ENCODE results near the gene ARL4D. TPM values are rescaled to one million over a fixed set of nuclear protein-coding genes. Genes with fewer than 3 reads are reported as not detected.
"Not testable (repeated sequence)": the region's sequence is repeated elsewhere in the genome, so short reads cannot be mapped to it uniquely, and the experiment has no call there.

Gene ARL4D
- total RNA-seq, 1 experiment from 2014 or later, result 43.0 TPM

GRCh38 chr17:43418441-43419374, 19.9 kb downstream of the ARL4D start:
- H3K27me3 ChIP-seq (ENCODE audit: control insufficient read depth, insufficient read depth, low read length), result no peaks in the 10 kb centered on the region; the same call in 1 of the 2 replicates
- no peaks in the 10 kb centered on the region for H3K36me3 ChIP-seq (replicated peaks; ENCODE audit: control insufficient read depth, insufficient read depth, low read length)
- no peak overlapping the region for H3K4me3 ChIP-seq (ENCODE audit: insufficient read depth, low read depth, low read length)
- DNase-seq, result peak; percentile 53

DNA sequence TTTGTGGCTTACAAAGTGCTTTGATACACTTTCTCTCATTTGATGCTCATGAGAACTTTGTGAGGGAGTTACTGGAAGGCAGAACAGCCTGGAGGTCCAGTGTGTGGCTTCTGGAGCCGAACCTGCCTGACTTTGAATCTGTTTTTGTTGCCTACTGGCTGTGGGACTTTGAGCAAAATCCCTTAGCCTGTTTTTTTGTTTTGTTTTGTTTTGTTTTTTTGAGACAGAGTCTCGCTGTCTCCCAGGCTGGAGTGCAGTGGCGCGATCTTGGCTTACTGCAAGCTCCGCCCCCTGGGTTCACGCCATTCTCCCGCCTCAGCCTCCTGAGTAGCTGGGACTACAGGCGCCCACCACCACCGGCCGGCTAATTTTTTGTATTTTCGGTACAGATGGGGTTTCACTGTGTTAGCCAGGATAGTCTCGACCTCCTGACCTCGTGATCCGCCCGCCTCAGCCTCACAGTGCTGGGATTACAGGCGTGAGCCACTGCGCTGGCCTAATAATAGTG, 20.6 kb downstream of the ARL4D start:
- H3K36me3 ChIP-seq (replicated peaks; ENCODE audit: control insufficient read depth, insufficient read depth, low read length); H3K4me3 ChIP-seq (ENCODE audit: insufficient read depth, low read depth, low read length); H3K27me3 ChIP-seq (ENCODE audit: control insufficient read depth, insufficient read depth, low read length); DNase-seq: not testable (repeated sequence)

DNA sequence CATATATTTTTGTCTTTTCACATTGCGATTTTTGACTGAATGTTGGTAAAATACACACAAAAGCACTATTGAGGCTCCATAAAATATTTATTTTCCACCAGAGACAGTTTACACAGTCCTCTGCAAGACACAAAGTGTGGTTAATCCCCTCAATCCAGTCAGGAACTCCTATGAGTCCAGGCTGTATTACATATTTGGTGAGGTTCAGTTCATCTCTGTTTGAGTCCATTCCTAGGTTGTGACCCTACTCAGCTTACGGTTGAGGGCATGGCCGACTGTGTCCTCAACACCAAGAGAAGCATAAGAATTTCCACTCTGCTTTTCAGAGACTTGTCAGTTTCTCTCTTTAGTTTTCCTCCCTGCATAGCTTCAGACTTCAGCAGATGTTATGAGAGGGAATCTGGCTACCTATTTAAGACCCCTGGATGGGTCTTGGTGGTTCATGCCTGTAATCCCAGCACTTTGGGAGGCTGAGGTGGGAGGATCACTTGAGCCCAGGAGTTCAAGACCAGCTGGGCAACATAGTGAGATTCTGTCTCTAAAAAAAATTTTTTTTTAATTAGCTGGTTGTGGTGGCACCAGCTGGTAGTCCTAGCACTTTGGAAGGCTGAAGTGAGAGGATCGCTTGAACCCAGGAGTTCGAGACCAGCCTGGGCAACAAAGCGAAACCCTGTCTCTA, 25.1 kb downstream of the ARL4D start:
- no peak overlapping the region for H3K4me3 ChIP-seq (ENCODE audit: insufficient read depth, low read depth, low read length)
- no peaks in the 10 kb centered on the region for H3K36me3 ChIP-seq (replicated peaks; ENCODE audit: control insufficient read depth, insufficient read depth, low read length)
- H3K27me3 ChIP-seq (ENCODE audit: control insufficient read depth, insufficient read depth, low read length), result no peaks in the 10 kb centered on the region
- peak; percentile 6 for DNase-seq

- Histone ChIP-seq H3K27me3 (ENCODE audit: control insufficient read depth, insufficient read depth, low read length) (no peaks in the 10 kb centered on the region), H3K4me3 (ENCODE audit: insufficient read depth, low read depth, low read length) (no peak overlapping the region), H3K36me3 (replicated peaks; ENCODE audit: control insufficient read depth, insufficient read depth, low read length) (no peaks in the 10 kb centered on the region)
- DNase-seq, result no peak
Observed at GRCh38 chr17:43427362-43428043, 28.7 kb downstream of the ARL4D start.

DNA sequence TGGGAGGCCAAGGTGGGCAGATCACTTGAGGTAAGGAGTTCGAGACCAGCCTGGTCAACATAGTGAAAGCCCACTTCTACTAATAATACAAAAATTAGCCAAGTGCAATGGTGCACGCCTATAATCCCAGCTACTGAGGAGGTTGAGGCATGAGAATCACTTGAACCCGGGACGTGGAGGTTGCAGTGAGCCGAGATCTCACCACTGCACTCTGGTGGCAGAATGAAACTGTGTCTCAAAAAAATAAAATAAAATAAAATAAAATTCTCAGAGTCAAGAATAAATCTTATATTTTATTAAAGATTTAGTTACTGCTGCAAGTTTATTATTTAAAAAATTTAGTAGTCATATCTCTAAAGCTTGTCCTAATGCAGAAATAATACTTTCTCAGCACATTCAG, 29.7 kb downstream of the ARL4D start:
- Histone ChIP-seq H3K27me3 (ENCODE audit: control insufficient read depth, insufficient read depth, low read length) (no peaks in the 10 kb centered on the region), H3K4me3 (ENCODE audit: insufficient read depth, low read depth, low read length) (no peak overlapping the region), H3K36me3 (replicated peaks; ENCODE audit: control insufficient read depth, insufficient read depth, low read length) (no peaks in the 10 kb centered on the region)
- DNase-seq, result no peak

- H3K27me3 ChIP-seq (ENCODE audit: control insufficient read depth, insufficient read depth, low read length), result no peaks in the 10 kb centered on the region
- no peaks in the 10 kb centered on the region for H3K36me3 ChIP-seq (replicated peaks; ENCODE audit: control insufficient read depth, insufficient read depth, low read length)
- no peak overlapping the region for H3K4me3 ChIP-seq (ENCODE audit: insufficient read depth, low read depth, low read length)
- peak; percentile 43 for DNase-seq
Observed at GRCh38 chr17:43430936-43431713, 32.3 kb downstream of the ARL4D start.

- no peaks in the 10 kb centered on the region for H3K36me3 ChIP-seq (replicated peaks; ENCODE audit: control insufficient read depth, insufficient read depth, low read length)
- H3K27me3 ChIP-seq (ENCODE audit: control insufficient read depth, insufficient read depth, low read length), result no peaks in the 10 kb centered on the region
- DNase-seq, result peak; percentile 39
- no peak overlapping the region for H3K4me3 ChIP-seq (ENCODE audit: insufficient read depth, low read depth, low read length)
Observed at GRCh38 chr17:43431714-43432523, 33.1 kb downstream of the ARL4D start.

- Histone ChIP-seq H3K27me3 (ENCODE audit: control insufficient read depth, insufficient read depth, low read length) (no peaks in the 10 kb centered on the region), H3K36me3 (replicated peaks; ENCODE audit: control insufficient read depth, insufficient read depth, low read length) (no peaks in the 10 kb centered on the region), H3K4me3 (ENCODE audit: insufficient read depth, low read depth, low read length) (no peak overlapping the region)
- no peak for DNase-seq
Observed at GRCh38 chr17:43434902-43435319, 36.1 kb downstream of the ARL4D start.

DNA sequence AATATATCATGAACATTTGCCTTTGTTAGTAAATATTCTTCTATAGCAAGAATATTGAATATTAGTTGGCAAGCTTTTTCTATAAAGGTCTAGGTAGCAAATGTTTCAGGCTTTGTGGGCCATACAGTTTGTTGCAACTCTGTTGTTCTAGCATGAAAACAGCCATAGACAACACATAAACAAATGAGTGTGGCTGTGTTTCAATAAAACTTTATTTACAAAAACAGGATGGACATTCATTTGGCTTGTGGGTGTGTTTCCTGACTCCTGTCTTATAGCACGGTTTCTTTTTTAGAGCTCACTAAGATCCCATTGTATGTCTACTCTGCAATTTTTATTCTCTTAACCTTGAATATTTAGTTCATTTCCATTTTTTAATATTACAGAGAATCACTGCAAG, 39.0 kb downstream of the ARL4D start:
- no peak for DNase-seq
- H3K4me3 ChIP-seq (ENCODE audit: insufficient read depth, low read depth, low read length), result no peak overlapping the region
- no peaks in the 10 kb centered on the region for H3K36me3 ChIP-seq (replicated peaks; ENCODE audit: control insufficient read depth, insufficient read depth, low read length)
- H3K27me3 ChIP-seq (ENCODE audit: control insufficient read depth, insufficient read depth, low read length), result no peaks in the 10 kb centered on the region

DNA sequence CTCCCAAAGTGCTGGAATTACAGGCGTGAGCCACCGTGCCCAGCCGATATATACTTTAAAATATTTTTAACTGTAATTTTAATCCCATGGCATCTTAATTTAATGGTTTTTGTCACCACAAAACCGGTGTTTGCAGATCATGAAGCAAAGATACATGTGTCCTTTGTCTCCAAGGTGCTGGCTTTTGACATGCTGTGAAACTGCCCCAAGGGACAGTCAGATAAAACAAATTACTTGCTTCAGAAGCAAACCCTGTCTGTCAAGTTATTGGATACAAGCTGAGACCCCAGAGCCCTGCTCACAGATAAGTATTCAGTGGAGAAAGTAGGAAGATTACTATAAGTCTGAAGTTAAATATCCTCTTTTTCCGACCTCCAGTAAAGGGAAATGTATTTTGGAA, 39.8 kb downstream of the ARL4D start:
- DNase-seq, result no peak
- Histone ChIP-seq H3K36me3 (replicated peaks; ENCODE audit: control insufficient read depth, insufficient read depth, low read length) (no peaks in the 10 kb centered on the region), H3K27me3 (ENCODE audit: control insufficient read depth, insufficient read depth, low read length) (no peaks in the 10 kb centered on the region), H3K4me3 (ENCODE audit: insufficient read depth, low read depth, low read length) (no peak overlapping the region)

- H3K27me3 ChIP-seq (ENCODE audit: control insufficient read depth, insufficient read depth, low read length), result no peaks in the 10 kb centered on the region
Observed at GRCh38 chr17:43439041-43439440, 40.2 kb downstream of the ARL4D start.

GRCh38 chr17:43442711-43443110, 43.9 kb downstream of the ARL4D start:
- Histone ChIP-seq H3K4me3 (ENCODE audit: insufficient read depth, low read depth, low read length) (no peak overlapping the region), H3K36me3 (replicated peaks; ENCODE audit: control insufficient read depth, insufficient read depth, low read length) (no peaks in the 10 kb centered on the region), H3K27me3 (ENCODE audit: control insufficient read depth, insufficient read depth, low read length) (no peaks in the 10 kb centered on the region)
- no peak for DNase-seq

More at GRCh38 chr17:43439041-43439440, 40.2 kb downstream of the ARL4D start:
- peak; percentile 60 for DNase-seq
- H3K36me3 ChIP-seq (replicated peaks; ENCODE audit: control insufficient read depth, insufficient read depth, low read length), result no peaks in the 10 kb centered on the region
- H3K4me3 ChIP-seq (ENCODE audit: insufficient read depth, low read depth, low read length), result no peak overlapping the region

GRCh38 chr17:43443381-43443780, 44.6 kb downstream of the ARL4D start:
- DNase-seq, result no peak
- Histone ChIP-seq H3K4me3 (ENCODE audit: insufficient read depth, low read depth, low read length) (no peak overlapping the region), H3K36me3 (replicated peaks; ENCODE audit: control insufficient read depth, insufficient read depth, low read length) (no peaks in the 10 kb centered on the region), H3K27me3 (ENCODE audit: control insufficient read depth, insufficient read depth, low read length) (no peaks in the 10 kb centered on the region)

All from H7 (cell line).